Pons (tissue), 1 donor: ENCODE results near the gene HLA-B.

Experiments
- DNase-seq: peaks from one replicate; pipeline ENCODE4 v3.0.0-alpha.2; 2016; ENCODE audit warnings: low spot score

Gene HLA-B

GRCh38 chr6:31352683-31353383 is 4.1 kb downstream of the HLA-B start:
- DNase-seq, result no peak

GRCh38 chr6:31352310-31352682 is 4.7 kb downstream of the HLA-B start:
- no peak for DNase-seq

DNA sequence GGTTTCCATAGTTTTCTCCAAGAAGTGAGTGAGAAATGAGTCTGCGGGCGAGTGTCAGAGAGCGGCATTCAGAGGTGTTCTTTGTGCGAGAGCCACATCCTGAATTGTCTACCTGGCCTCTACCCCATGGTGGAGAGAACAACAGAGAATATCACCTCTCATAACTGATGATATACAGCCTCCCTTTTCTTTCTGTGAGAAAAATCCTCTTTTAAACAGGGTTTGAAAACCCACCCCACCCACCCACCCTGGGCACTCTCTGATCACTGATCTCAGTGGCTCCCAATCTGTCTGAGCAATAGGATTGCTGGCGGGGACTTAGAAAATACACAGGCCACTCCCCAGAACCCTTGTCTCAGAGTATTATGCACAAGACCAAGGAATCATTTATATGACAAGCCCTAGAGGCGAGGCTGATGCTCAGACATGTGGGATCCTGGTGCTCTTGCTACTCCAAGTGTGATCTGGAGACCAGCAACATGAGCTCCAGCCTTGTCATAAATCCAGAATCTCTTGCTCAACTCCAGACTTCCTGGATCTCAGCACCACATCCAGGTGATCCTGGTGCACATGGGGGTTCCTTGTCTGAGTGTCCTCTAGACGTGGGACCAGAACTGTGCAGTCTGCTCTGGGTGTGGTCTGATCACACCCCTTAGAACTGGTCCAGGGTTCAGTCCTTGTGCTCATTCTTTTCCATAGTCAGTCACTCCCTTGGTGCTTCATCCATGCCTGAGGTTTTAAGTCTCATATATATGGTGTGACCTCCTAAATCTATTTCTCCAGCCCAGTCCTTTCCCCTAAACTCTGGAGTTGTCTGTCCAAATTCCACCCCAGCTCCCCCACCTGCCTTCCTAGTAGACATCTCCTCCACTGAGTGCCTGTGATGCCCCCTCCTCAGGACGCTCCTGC is 5.3 kb downstream of the HLA-B start:
- no peak for DNase-seq

GRCh38 chr6:31351033-31351380 is 6.0 kb downstream of the HLA-B start:
- no peak for DNase-seq

DNA sequence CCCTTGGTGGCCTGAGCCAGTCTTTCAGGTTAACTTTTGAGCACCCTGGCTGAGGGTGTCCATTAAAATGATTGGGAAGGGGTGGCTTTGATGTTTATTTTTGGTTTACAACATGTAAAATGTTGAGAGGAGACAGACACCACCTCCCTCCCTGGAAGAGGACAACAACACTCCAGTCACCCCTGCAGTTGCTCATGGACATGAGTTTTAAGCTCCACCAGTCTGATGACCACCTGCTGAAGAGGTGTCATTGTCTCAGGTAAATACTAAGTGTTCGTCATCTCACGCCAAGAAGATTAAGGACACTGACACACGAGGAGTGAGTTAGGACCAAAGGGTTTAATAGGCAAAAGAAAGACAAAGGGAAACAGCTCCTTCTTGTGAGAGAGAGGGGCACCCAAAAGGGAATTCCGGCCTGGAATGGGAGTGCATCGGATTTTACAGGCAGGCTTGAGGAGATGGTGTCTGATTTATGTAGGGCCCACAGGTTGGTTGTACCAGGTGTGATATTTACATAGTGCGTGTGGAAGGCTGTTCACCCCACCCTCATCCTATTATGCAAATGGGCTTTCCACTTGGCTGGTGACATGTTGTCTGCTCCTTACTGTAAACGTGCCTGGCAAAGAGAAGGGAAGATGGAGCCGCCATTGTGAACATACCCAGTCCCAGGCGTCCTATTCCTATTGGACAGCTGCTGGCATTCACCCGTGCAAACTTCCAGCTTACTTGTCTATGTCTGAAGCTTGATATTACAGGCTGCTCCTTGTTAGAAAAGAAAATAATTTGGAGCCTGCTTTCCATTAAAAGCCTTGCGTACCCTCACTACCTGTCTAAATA is 6.6 kb downstream of the HLA-B start:
- no peak for DNase-seq

- DNase-seq, result no peak
Measured at GRCh38 chr6:31349301-31349700, 7.7 kb downstream of the HLA-B start.

GRCh38 chr6:31345026-31345730 is 11.8 kb downstream of the HLA-B start:
- DNase-seq, result no peak

DNA sequence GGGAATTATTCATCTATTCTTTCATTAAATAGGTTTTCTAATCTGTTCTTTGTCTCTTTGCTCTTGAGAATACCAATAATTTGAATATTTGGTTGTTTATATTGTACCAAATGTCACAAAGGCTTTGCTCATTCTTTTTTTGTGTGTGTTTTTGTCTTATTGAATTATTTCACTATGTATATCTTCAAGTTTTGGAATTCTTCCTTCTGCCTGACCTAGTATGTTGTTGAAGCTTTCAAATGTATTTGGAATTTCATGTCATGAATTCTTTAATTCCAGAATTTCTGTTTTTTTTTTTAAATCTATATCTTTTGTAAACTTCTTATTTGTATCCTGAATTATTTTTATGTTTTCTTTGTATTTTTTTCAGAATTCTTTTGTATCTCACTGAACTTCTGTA is 16.8 kb downstream of the HLA-B start:
- no peak for DNase-seq

GRCh38 chr6:31339210-31339609 is 17.8 kb downstream of the HLA-B start:
- no peak for DNase-seq

- DNase-seq, result no peak
Measured at GRCh38 chr6:31336896-31337496, 20.0 kb downstream of the HLA-B start.

DNA sequence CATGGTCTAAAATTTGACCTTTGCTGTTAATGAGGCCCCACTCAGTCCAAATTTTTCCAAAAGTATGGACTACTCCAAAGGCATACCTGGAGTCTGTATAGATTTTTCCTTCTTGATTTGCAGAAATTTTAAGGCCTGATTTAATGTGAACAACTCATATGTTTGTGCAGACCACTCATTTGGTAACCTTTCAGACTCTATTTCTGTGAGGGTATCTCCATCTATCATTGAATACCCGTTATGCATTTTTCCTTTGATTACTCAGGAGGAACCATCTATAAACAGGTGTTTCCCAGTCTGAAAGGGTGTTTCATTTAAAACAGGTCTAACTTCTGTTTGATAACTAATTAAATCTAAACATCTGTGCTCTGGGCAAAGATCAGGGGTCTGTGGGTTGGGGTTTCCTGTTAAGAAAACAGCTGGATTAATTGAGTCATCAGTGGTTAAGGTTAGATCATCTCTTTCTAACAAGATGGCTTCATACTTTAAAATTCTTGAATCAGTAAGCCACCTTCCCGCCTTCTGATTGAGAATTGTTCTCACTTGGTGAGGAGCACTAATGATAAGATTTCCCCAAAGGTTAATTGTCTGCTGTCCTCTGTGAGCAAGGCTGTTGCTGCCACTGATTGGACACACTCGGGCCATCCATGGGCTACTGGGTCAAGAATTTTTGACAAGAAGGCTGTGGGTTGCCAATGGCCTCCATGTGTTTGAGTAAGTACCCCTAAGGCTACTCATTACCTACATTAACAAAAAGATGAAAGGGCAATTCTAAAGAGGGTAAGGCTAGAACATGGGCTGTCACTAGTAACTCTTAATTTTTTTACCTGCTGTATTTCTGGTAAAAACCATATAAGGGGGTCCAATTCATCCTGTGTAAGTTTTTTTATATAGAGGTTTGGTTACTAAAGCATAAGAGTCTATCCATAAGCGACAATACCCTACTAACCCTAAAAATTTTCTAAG is 24.1 kb downstream of the HLA-B start:
- DNase-seq, result no peak

DNA sequence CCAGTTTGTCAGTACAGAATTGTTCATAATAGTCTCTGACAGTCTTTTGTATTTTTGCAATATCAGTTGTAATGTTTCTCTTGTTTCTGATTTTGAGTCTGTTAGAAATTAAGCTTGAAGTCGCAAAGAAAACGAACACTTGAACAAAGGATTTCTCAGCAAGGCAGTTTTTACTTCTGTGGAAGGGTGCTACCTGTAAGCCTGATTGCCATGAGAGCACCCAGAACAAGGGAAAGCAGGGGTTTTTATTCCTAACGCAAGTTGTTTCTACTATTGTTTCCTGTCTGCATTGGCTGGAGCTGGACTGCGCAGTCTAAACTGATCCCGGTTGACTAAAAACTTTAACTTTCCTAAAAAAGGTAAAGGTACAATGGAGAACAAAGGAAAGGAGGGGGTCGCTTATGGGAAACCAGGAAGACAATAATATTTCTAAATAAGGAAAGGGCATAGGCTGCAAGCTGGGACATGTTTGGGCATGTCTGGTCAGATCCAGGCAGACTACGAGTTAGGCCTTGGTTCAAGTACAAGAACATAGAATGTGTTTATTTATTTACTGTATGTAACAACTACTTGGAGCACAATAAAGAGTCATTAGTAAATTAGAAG is 28.5 kb downstream of the HLA-B start:
- DNase-seq, result no peak

DNA sequence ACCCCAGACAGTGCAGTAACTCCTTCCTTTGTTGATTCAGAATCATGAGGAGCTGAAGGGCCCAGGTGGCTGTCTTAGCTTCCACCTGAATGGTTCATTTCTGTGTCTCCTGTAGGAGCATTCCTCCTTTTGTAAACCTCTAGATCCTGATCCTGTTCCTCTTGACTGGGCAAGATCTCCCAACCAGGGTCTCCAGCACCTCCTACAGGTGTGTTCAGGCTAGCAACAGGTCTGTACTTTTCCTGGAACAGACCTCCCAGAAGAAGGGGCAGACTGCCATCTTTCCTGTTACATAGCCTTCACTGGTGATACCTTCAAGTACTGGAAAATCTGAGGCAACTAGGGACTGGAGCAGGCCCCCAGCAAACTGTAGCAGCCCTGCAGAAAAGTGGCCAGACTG is 35.2 kb downstream of the HLA-B start:
- DNase-seq, result no peak

- no peak for DNase-seq
Measured at GRCh38 chr6:31321005-31321707, 35.8 kb downstream of the HLA-B start.

DNA sequence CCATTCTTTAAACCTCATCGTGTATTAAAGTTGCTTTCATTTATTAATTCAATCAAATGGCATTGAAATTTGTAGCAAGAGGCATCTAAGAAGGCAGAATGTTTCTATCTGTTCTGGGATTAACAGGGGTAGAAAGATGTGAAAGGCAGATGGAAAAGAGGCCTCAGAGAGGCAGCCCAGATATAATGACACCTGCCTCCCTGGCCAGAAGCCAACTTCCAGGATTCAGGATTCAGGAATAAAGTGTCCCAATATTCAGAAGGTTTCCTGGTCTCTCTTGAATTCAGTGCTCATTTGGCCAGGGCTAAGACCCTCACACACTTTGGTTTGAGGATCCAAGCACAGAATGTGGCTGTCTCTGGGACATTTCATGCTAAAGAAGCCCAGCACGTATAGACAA is 39.9 kb downstream of the HLA-B start:
- DNase-seq, result no peak

GRCh38 chr6:31309641-31310040 is 47.3 kb downstream of the HLA-B start:
- DNase-seq, result no peak

- DNase-seq, result no peak
Measured at GRCh38 chr6:31308845-31309175, 48.2 kb downstream of the HLA-B start.

GRCh38 chr6:31308050-31308844 is 48.7 kb downstream of the HLA-B start:
- DNase-seq, result peak; percentile 13

- no peak for DNase-seq
Measured at GRCh38 chr6:31307669-31308049, 49.3 kb downstream of the HLA-B start.
